MM.1S (cell line): Measurements from ENCODE around the gene EMILIN2.

Source experiments
- DNase-seq: peaks from one replicate; pipeline ENCODE4 v3.0.0-alpha.2; 2015
- H2AFZ ChIP-seq: fragments of 300-600 bp; sonication (generic); 2 replicates; pipeline ENCODE4 v1.6.0; 2016; ENCODE audit warnings: antibody characterized with exemption, low read length
- H3F3A ChIP-seq: fragments of 300-600 bp; sonication (generic); 2 replicates; pipeline ENCODE4 v1.6.1; 2016; ENCODE audit warnings: mild to moderate bottlenecking, antibody characterized with exemption, low read length, moderate library complexity, mixed read lengths; ENCODE audit not compliant: insufficient read depth
- H3K27ac ChIP-seq: fragments of 300-600 bp; sonication (generic); 2 replicates; pipeline ENCODE4 v1.5.1; 2016; ENCODE audit warnings: mild to moderate bottlenecking, low read length
- H3K27me3 ChIP-seq: fragments of 300-600 bp; sonication (generic); replicated peaks from 2 replicates; pipeline ENCODE4 v1.6.0; 2016; ENCODE audit warnings: low read length; ENCODE audit not compliant: insufficient read depth
- H3K36me3 ChIP-seq: fragments of 300-600 bp; sonication (generic); replicated peaks from 2 replicates; pipeline ENCODE4 v1.6.1; 2016; ENCODE audit warnings: mild to moderate bottlenecking, low read length, mixed read lengths; ENCODE audit not compliant: insufficient read depth
- H3K4me1 ChIP-seq: fragments of 300-600 bp; sonication (generic); 2 replicates; pipeline ENCODE4 v1.6.1; 2016; ENCODE audit warnings: low read length, mixed read lengths
- H3K4me2 ChIP-seq: fragments of 300-600 bp; sonication (generic); 2 replicates; pipeline ENCODE4 v1.6.0; 2016; ENCODE audit warnings: low read depth, low read length
- H3K4me3 ChIP-seq: fragments of 300-600 bp; sonication (generic); 2 replicates; pipeline ENCODE4 v1.5.1; 2016; ENCODE audit warnings: low read length, mixed read lengths
- H3K79me2 ChIP-seq: fragments of 300-600 bp; sonication (generic); 2 replicates; pipeline ENCODE4 v1.6.1; 2016; ENCODE audit warnings: mixed run types, low read length, mixed read lengths
- H3K9ac ChIP-seq: fragments of 300-600 bp; sonication (generic); 2 replicates; pipeline ENCODE4 v1.6.1; 2016; ENCODE audit warnings: low read length, mixed read lengths
- H3K9me2 ChIP-seq: fragments of 300-600 bp; sonication (generic); replicated peaks from 2 replicates; pipeline ENCODE4 v1.6.1; 2016; ENCODE audit warnings: mild to moderate bottlenecking, low read length, mixed read lengths; ENCODE audit not compliant: insufficient read depth
- H3K9me3 ChIP-seq: fragments of 300-600 bp; sonication (generic); replicated peaks from 2 replicates; pipeline ENCODE4 v1.6.1; 2016; ENCODE audit warnings: mild to moderate bottlenecking, low read length, mixed read lengths; ENCODE audit not compliant: insufficient read depth
- H4K20me1 ChIP-seq: fragments of 300-600 bp; sonication (generic); 2 replicates; pipeline ENCODE4 v1.6.1; 2016; ENCODE audit warnings: mild to moderate bottlenecking, low read length, moderate library complexity, mixed read lengths; ENCODE audit not compliant: insufficient read depth
- EZH2 ChIP-seq: fragments of 300-600 bp; sonication (generic); optimal IDR thresholded peaks from 2 replicates; pipeline ENCODE3; 2017; ENCODE audit warnings: low read depth, mild to moderate bottlenecking, antibody characterized with exemption, low read length, mixed read lengths
- EZH2phosphoT487 ChIP-seq: fragments of 300-600 bp; sonication (generic); IDR thresholded peaks from 2 replicates; pipeline ENCODE4 v1.6.1; 2018; ENCODE audit warnings: antibody characterized with exemption, low read length
- TF ChIP-seq, protein P1 (sequence below): fragments of 300-600 bp; sonication (generic); IDR thresholded peaks from 2 replicates; pipeline ENCODE4 v1.5.1; 2016; ENCODE audit warnings: antibody characterized with exemption, low read length, mixed read lengths

EMILIN2 gene

DNA sequence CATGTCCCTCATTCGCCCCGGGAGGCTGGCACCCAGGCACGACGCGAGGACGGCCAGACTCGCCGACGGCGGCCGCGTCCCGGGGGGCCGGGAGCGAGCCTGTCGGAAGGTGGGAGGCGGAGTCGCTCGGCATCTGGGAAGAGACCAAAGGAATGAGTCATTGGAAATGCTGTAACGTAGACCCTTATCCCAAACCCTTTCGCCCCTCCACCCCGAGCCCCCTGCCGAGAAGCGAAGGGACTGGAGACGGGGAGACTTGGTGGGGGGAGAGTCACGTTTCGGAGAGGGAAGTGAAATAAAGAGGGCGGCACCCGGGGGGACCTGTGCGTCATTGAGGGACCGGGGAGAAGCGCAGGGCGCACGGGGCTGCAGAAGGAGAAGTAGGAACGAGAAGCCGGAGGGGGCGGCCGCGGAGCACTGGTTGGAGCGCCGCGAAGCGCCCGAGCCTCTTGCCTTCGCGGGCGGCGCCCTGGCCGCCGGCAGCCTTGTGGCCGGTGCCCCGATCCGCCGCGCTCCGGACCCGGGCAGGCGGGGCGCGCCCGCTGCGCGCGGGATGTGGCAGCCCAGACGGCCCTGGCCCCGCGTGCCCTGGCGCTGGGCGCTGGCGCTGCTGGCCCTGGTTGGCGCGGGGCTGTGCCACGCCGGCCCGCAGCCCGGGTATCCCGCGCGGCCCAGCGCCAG, at the start of gene EMILIN2:
EMILIN2 (plus strand) TSS at position 371 of the 681 bp plus-strand sequence; CDS start at position 554, 183 bp downstream.
- no peaks in the 10 kb centered on the region for H3K36me3 ChIP-seq
- no peaks in the 10 kb centered on the region for H3K4me1 ChIP-seq
- no peaks in the 10 kb centered on the region for H3K9me2 ChIP-seq
- H3K9me3 ChIP-seq: no peaks in the 10 kb centered on the region
- H3K27ac ChIP-seq: no peak within 1 kb of the TSS
- peak within 1 kb of the TSS; percentile 25; the same call in 1 of the 2 replicates for H3K4me3 ChIP-seq
- peak within 1 kb of the TSS; percentile 39; the same call in 1 of the 2 replicates for H3K4me2 ChIP-seq
- H3K79me2 ChIP-seq: no peaks in the 10 kb centered on the region
- no peaks in the 10 kb centered on the region for H4K20me1 ChIP-seq
- no peak for DNase-seq
- no peak within 1 kb of the TSS for H2AFZ ChIP-seq
- no peaks in the 10 kb centered on the region for H3F3A ChIP-seq
- H3K27me3 ChIP-seq: peaks cover 8% of the 10 kb centered on the region; the same call in 1 of the 2 replicates
- no peak within 1 kb of the TSS for H3K9ac ChIP-seq
- TF ChIP-seq, protein P1, sequence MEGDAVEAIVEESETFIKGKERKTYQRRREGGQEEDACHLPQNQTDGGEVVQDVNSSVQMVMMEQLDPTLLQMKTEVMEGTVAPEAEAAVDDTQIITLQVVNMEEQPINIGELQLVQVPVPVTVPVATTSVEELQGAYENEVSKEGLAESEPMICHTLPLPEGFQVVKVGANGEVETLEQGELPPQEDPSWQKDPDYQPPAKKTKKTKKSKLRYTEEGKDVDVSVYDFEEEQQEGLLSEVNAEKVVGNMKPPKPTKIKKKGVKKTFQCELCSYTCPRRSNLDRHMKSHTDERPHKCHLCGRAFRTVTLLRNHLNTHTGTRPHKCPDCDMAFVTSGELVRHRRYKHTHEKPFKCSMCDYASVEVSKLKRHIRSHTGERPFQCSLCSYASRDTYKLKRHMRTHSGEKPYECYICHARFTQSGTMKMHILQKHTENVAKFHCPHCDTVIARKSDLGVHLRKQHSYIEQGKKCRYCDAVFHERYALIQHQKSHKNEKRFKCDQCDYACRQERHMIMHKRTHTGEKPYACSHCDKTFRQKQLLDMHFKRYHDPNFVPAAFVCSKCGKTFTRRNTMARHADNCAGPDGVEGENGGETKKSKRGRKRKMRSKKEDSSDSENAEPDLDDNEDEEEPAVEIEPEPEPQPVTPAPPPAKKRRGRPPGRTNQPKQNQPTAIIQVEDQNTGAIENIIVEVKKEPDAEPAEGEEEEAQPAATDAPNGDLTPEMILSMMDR: no peak
- TF ChIP-seq EZH2: no peak
- TF ChIP-seq EZH2phosphoT487: no peak

DNA sequence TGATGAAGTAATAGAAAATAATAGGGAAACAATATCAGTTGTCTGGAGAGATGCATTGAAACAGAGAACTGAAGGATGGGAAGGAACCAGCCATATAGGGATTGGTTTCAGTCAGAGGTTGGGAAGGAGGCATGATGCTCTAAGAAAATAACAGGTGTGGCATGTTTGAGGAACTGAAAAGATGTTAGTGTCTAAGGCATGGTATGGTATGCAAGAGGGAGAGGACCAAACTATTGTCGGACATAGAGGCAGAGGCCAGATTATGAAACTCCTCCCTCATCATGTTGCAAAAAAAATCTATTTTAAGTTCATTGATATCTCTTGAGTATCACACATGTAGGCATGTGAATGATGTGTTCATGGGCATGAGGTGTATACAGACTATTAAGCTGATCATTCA, 48.9 kb upstream of the EMILIN2 start:
- H3K27ac ChIP-seq: no peak overlapping the region
- no peak overlapping the region for H2AFZ ChIP-seq
- H3K4me3 ChIP-seq: no peak overlapping the region
- H3K9ac ChIP-seq: no peak overlapping the region
- peaks cover 2% of the 10 kb centered on the region; the same call in 1 of the 2 replicates for H3K36me3 ChIP-seq
- no peaks in the 10 kb centered on the region for H3K4me1 ChIP-seq
- no peaks in the 10 kb centered on the region for H3K9me2 ChIP-seq
- no peaks in the 10 kb centered on the region for H3F3A ChIP-seq
- TF ChIP-seq EZH2phosphoT487: no peak
- TF ChIP-seq, protein P1: no peak
- no peak for TF ChIP-seq EZH2
- H3K9me3 ChIP-seq: no peaks in the 10 kb centered on the region
- no peaks in the 10 kb centered on the region for H3K27me3 ChIP-seq
- no peaks in the 10 kb centered on the region for H3K79me2 ChIP-seq
- H3K4me2 ChIP-seq: no peak overlapping the region
- no peaks in the 10 kb centered on the region for H4K20me1 ChIP-seq
- no peak for DNase-seq

DNA sequence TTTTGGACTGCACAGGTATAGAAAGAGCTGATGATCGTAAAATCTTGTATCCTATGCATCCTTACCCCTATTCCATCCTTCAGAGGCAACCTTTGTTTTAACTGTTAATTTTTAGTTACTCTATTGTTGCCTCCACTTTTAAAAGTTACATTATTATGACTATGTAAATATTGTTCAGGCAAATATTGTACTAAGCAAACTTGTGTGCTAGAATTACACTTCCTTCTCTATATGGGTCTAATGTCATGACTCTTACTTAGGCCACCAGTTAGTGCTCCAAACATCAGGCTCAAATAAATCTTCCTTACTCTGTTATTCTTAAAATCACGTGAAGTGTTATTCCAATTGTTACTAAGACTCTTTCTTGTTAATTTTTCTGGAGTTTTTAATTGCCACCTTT, 47.4 kb upstream of the EMILIN2 start:
- no peak overlapping the region for H3K4me2 ChIP-seq
- DNase-seq: no peak
- no peaks in the 10 kb centered on the region for H3K9me2 ChIP-seq
- H3K27ac ChIP-seq: no peak overlapping the region
- no peaks in the 10 kb centered on the region for H3K79me2 ChIP-seq
- no peak overlapping the region for H3K4me3 ChIP-seq
- H4K20me1 ChIP-seq: no peaks in the 10 kb centered on the region
- TF ChIP-seq EZH2phosphoT487 (no peak), EZH2 (no peak)
- TF ChIP-seq, protein P1: no peak
- H3K9me3 ChIP-seq: no peaks in the 10 kb centered on the region
- H2AFZ ChIP-seq: no peak overlapping the region
- H3K36me3 ChIP-seq: peaks cover 2% of the 10 kb centered on the region; the same call in 1 of the 2 replicates
- no peak overlapping the region for H3K9ac ChIP-seq
- H3F3A ChIP-seq: no peaks in the 10 kb centered on the region
- no peaks in the 10 kb centered on the region for H3K27me3 ChIP-seq
- no peaks in the 10 kb centered on the region for H3K4me1 ChIP-seq
